HG03064 (cell line): ENCODE measurements around the gene TSPY9.
"Not testable (repeated sequence)": the region's sequence is repeated elsewhere in the genome, so short reads cannot be mapped to it uniquely, and the experiment has no call there.

ENCODE experiments used
- ATAC-seq: cut with Tn5 transposase; IDR thresholded peaks from one replicate; pipeline ENCODE4 v1.9.1; 2021; ENCODE audit warnings: low read depth; ENCODE audit not compliant: unreplicated experiment

TSPY9 gene, protein sequence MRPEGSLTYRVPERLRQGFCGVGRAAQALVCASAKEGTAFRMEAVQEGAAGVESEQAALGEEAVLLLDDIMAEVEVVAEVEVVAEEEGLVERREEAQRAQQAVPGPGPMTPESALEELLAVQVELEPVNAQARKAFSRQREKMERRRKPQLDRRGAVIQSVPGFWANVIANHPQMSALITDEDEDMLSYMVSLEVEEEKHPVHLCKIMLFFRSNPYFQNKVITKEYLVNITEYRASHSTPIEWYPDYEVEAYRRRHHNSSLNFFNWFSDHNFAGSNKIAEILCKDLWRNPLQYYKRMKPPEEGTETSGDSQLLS

DNA sequence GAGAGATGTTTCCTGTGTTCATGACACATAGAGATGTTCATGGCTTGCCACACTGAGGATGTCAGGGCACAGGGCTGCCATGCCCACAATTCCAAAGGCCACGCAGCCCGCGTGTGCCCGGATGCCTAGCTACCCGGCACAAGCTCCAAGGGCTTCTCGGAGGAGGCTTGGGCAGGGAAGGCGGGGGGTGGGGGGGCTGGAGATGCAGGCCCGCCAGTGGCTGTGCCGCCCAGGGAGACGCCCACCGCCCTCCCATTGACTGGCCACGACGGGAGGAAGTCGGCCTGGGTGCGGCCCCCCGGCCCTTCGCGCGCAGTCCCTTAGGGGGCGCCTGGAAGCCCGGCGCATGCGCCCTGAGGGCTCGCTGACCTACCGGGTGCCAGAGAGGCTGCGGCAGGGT is at the start of gene TSPY9:
Gene TSPY9, plus strand, starts transcription at position 301 of the 400 bp plus-strand sequence. Its CDS starts 46 bp downstream, at position 347.
- ATAC-seq, result not testable (repeated sequence)

DNA sequence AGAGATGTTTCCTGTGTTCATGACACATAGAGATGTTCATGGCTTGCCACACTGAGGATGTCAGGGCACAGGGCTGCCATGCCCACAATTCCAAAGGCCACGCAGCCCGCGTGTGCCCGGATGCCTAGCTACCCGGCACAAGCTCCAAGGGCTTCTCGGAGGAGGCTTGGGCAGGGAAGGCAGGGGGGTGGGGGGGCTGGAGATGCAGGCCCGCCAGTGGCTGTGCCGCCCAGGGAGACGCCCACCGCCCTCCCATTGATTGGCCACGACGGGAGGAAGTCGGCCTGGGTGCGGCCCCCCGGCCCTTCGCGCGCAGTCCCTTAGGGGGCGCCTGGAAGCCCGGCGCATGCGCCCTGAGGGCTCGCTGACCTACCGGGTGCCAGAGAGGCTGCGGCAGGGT is 20.4 kb upstream of the TSPY9 start, which contains the start of gene TSPY1:
Gene TSPY1, plus strand, starts transcription at position 301 of the 400 bp plus-strand sequence. Its CDS starts 46 bp downstream, at position 347.
- ATAC-seq, result not testable (repeated sequence)

DNA sequence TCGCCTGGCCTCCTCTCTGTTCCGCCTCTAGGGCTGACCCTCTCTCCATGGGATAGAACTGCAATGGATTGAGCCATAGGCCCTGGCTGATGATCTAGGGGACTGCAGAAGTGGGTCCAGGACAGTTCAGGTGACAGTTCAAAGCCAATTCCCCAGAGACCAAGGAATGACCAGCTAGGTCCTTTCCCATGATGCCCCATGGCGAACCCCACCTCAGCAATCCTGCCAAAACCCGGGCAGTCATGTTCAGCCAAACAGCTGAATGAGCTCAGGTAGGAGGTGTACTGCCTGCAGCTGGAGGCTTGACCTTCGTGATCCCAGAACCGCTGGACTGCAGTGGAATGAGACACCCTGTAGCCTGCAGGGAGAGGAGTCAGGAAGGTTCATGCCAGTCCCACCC is 17.3 kb downstream of the TSPY9 start:
- not testable (repeated sequence) for ATAC-seq

DNA sequence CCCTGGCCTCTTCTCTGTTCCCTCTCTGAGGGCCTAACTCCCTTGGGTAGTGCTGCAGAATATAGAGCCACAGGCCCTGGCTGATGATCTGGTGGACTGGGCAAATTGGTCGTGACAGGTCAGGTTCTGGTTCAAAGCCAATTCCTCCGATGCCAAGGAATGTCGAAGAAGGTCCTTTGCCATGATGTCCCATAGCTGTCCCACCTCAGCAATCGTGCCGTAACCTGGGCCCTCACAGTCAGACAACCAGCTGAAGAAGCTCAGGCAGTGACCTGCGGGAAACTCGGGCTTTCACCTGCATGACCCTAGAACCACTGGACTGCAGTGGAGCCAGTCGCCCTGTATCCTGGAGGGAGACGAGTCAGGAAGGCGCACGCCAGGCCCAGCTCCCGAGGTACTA is 29.2 kb downstream of the TSPY9 start:
- ATAC-seq, result not testable (repeated sequence)

DNA sequence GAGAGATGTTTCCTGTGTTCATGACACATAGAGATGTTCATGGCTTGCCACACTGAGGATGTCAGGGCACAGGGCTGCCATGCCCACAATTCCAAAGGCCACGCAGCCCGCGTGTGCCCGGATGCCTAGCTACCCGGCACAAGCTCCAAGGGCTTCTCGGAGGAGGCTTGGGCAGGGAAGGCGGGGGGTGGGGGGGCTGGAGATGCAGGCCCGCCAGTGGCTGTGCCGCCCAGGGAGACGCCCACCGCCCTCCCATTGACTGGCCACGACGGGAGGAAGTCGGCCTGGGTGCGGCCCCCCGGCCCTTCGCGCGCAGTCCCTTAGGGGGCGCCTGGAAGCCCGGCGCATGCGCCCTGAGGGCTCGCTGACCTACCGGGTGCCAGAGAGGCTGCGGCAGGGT is 40.5 kb downstream of the TSPY9 start, which contains the start of gene TSPY10:
Gene TSPY10, plus strand, starts transcription at position 301 of the 400 bp plus-strand sequence. Its CDS starts 46 bp downstream, at position 347.
- ATAC-seq, result not testable (repeated sequence)
